Glutamatergic neuron (in vitro differentiated cells): ENCODE data around the gene C19orf85. TPM values are rescaled to one million over a fixed set of nuclear protein-coding genes. Genes with fewer than 3 reads are reported as not detected.
A peak's percentile ranks its signal among the peaks of the same experiment; 100 is the strongest.
"Not testable (repeated sequence)": the region's sequence is repeated elsewhere in the genome, so short reads cannot be mapped to it uniquely, and the experiment has no call there.

Experiments
- DNase-seq: peaks from one replicate; pipeline ENCODE4 v3.0.0; 2022
- H3K27ac Mint-ChIP-seq: one replicate; pipeline ENCODE4 v1.8.0; 2020; ENCODE audit warnings: mild to moderate bottlenecking, mixed read lengths, inconsistent platforms; ENCODE audit not compliant: unreplicated experiment
- H3K27me3 Mint-ChIP-seq: one replicate; pipeline ENCODE4 v1.8.0; 2020; ENCODE audit warnings: mild to moderate bottlenecking, moderate library complexity, mixed read lengths, inconsistent platforms; ENCODE audit not compliant: unreplicated experiment
- H3K36me3 Mint-ChIP-seq: one replicate; pipeline ENCODE4 v1.8.0; 2020; ENCODE audit warnings: mild to moderate bottlenecking, mixed read lengths, inconsistent platforms; ENCODE audit not compliant: unreplicated experiment
- H3K4me1 Mint-ChIP-seq: one replicate; pipeline ENCODE4 v1.8.0; 2020; ENCODE audit warnings: mild to moderate bottlenecking, low read depth, mixed read lengths, inconsistent platforms; ENCODE audit not compliant: unreplicated experiment
- H3K4me3 Mint-ChIP-seq: one replicate; pipeline ENCODE4 v1.8.0; 2020; ENCODE audit warnings: mild to moderate bottlenecking, mixed read lengths, inconsistent platforms; ENCODE audit not compliant: unreplicated experiment
- H3K9me3 Mint-ChIP-seq: one replicate; pipeline ENCODE4 v1.8.0; 2020; ENCODE audit warnings: mild to moderate bottlenecking, moderate library complexity, mixed read lengths, inconsistent platforms; ENCODE audit not compliant: unreplicated experiment
- CTCF ChIP-seq: fragments of 200-600 bp; sonication (generic); IDR thresholded peaks from one replicate; pipeline ENCODE4 v1.5.0; 2021; ENCODE audit not compliant: partially characterized antibody, unreplicated experiment
- total RNA-seq: library from RNA; stranded (reverse); fragmentation: NEBNext Ultra II Directional; extraction: Animal tissue kit (Norgen Biotek cat#: 25700); gene quantifications from one replicate; pipeline ENCODE4 v1.2.1, GENCODE V29; 2021; ENCODE audit not compliant: unreplicated experiment

Gene C19orf85
- total RNA-seq, 1 donor from 2014 or later = not detected

DNA sequence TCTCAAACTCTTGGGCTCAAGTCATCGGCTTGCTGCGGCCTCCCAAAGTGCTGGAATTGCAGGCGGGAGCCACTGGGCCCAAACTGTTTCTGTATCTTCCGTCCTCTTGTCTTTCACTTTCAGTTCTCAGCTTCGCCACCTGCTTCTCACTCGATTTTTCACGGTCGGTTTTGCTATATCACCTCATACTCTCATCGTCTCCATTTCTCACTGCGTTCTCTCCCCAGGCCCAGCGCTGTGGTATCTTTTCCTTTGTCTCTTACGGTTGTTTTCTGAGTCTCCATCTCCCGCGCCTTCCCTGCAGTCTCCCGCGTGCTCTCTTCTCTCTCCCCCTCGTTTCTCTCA lies 38.6 kb upstream of the C19orf85 start:
- peaks cover 21% of the 10 kb centered on the region for H3K36me3 Mint-ChIP-seq
- H3K27ac Mint-ChIP-seq = no peak overlapping the region
- H3K9me3 Mint-ChIP-seq = peaks cover 9% of the 10 kb centered on the region
- H3K27me3 Mint-ChIP-seq = peaks cover 19% of the 10 kb centered on the region
- no peaks in the 10 kb centered on the region for H3K4me1 Mint-ChIP-seq
- no peak for DNase-seq
- no peak for TF ChIP-seq CTCF
- H3K4me3 Mint-ChIP-seq = peak overlapping the region; percentile 59

- H3K27ac Mint-ChIP-seq = no peak overlapping the region
- H3K4me1 Mint-ChIP-seq = no peaks in the 10 kb centered on the region
- peaks cover 11% of the 10 kb centered on the region for H3K9me3 Mint-ChIP-seq
- peak overlapping the region; percentile 22 for H3K4me3 Mint-ChIP-seq
- no peak for TF ChIP-seq CTCF
- H3K27me3 Mint-ChIP-seq = peaks cover 20% of the 10 kb centered on the region
- DNase-seq = no peak
- peaks cover 21% of the 10 kb centered on the region for H3K36me3 Mint-ChIP-seq
Measured at GRCh38 chr19:55502197-55502952, 37.8 kb upstream of the C19orf85 start.

DNA sequence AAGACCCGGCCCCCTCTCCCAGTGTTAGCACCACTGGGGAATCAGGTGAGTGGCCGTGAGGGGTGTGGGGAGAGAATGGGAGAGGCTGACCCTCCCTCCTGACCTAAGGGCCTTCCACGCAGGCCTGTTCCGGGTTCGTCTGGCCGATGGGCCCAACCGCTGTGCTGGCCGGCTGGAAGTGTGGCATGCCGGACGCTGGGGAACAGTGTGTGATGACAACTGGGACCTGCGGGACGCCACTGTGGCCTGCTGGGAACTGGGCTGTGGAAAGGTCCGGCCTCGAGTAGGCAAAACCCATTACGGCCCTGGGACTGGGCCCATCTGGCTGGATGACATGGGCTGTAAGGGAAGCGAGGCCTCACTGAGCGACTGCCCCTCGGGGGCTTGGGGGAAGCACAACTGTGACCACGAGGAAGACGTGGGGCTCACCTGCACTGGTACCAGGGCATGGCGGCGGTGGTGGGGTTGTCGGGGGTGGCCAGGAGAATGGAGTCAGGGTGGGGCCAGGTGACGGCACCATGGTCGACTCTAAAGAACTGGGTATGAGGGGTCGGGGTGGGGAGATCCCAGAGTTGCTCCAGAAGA lies 35.9 kb upstream of the C19orf85 start:
- no peak for TF ChIP-seq CTCF
- H3K4me3 Mint-ChIP-seq = no peak overlapping the region
- H3K27me3 Mint-ChIP-seq = peaks cover 24% of the 10 kb centered on the region
- H3K36me3 Mint-ChIP-seq = peaks cover 21% of the 10 kb centered on the region
- DNase-seq = no peak
- peaks cover 9% of the 10 kb centered on the region for H3K4me1 Mint-ChIP-seq
- no peak overlapping the region for H3K27ac Mint-ChIP-seq
- peaks cover 14% of the 10 kb centered on the region for H3K9me3 Mint-ChIP-seq

GRCh38 chr19:55498246-55498840 lies 33.8 kb upstream of the C19orf85 start:
- H3K27ac Mint-ChIP-seq = no peak overlapping the region
- H3K9me3 Mint-ChIP-seq = peaks cover 15% of the 10 kb centered on the region
- no peak for DNase-seq
- peaks cover 24% of the 10 kb centered on the region for H3K27me3 Mint-ChIP-seq
- no peak overlapping the region for H3K4me3 Mint-ChIP-seq
- H3K36me3 Mint-ChIP-seq = peaks cover 14% of the 10 kb centered on the region
- peaks cover 10% of the 10 kb centered on the region for H3K4me1 Mint-ChIP-seq
- TF ChIP-seq CTCF = no peak

- Mint-ChIP-seq H3K27me3 (peaks cover 21% of the 10 kb centered on the region), H3K9me3 (peaks cover 13% of the 10 kb centered on the region), H3K36me3 (peaks cover 11% of the 10 kb centered on the region), H3K27ac (no peak overlapping the region), H3K4me3 (no peak overlapping the region), H3K4me1 (peaks cover 10% of the 10 kb centered on the region)
- no peak for TF ChIP-seq CTCF
- no peak for DNase-seq
Measured at GRCh38 chr19:55497763-55498162, 33.2 kb upstream of the C19orf85 start.

GRCh38 chr19:55496820-55497219 lies 32.3 kb upstream of the C19orf85 start:
- peak overlapping the region; percentile 46 for H3K4me3 Mint-ChIP-seq
- H3K4me1 Mint-ChIP-seq, DNase-seq, H3K9me3 Mint-ChIP-seq, H3K36me3 Mint-ChIP-seq, H3K27ac Mint-ChIP-seq: not testable (repeated sequence)
- peaks cover 17% of the 10 kb centered on the region for H3K27me3 Mint-ChIP-seq
